Fibroblast of lung (primary cell): ENCODE data around the gene APOL2. TPM values are rescaled to one million over a fixed set of nuclear protein-coding genes. Genes with fewer than 3 reads are reported as not detected.

Experiments used
- DNase-seq, 2 donors: peaks; one replicate each; pipeline versions ENCODE4 v3.0.0 to v3.0.0-alpha.2; 2010; ENCODE audit warnings: low read depth in 2 of 2
- H2AFZ ChIP-seq: 2 replicates; pipeline ENCODE4 v1.5.1; 2012; ENCODE audit warnings: low read length, control low read depth, inconsistent platforms
- H3K27ac ChIP-seq: 2 replicates; pipeline ENCODE4 v1.5.1; 2011; ENCODE audit warnings: low read length, control low read depth; ENCODE audit not compliant: insufficient read depth
- H3K27me3 ChIP-seq: 2 replicates; pipeline ENCODE4 v1.5.1; 2011; ENCODE audit warnings: mild to moderate bottlenecking, low read length; ENCODE audit not compliant: control insufficient read depth, insufficient read depth
- H3K36me3 ChIP-seq: 2 replicates; pipeline ENCODE4 v1.5.1; 2011; ENCODE audit warnings: low read length; ENCODE audit not compliant: control insufficient read depth, insufficient read depth
- H3K4me1 ChIP-seq: 2 replicates; pipeline ENCODE4 v1.5.1; 2011; ENCODE audit warnings: low read length; ENCODE audit not compliant: control insufficient read depth, insufficient read depth; ENCODE audit errors: extremely low read depth
- H3K4me2 ChIP-seq: 2 replicates; pipeline ENCODE4 v1.5.1; 2011; ENCODE audit warnings: low read length, control low read depth; ENCODE audit not compliant: insufficient read depth; ENCODE audit errors: extremely low read depth
- H3K4me3 ChIP-seq, 4 experiments: fragments of 200-600 bp in 1 of 4; sonication (generic) in 1 of 4; replicated peaks in 1 of 4; 2 replicates each; pipeline ENCODE4 v1.5.1; 2011 to 2016; ENCODE audit warnings: low read length in 4 of 4, low read depth in 3 of 4, mild to moderate bottlenecking in 3 of 4, control low read depth in 2 of 4, inconsistent platforms in 1 of 4, mixed read lengths in 1 of 4; ENCODE audit not compliant: insufficient read depth in 1 of 4; ENCODE audit errors: control extremely low read depth in 1 of 4
- H3K79me2 ChIP-seq: 2 replicates; pipeline ENCODE4 v1.5.1; 2012; ENCODE audit warnings: mild to moderate bottlenecking, low read length, inconsistent platforms; ENCODE audit not compliant: control insufficient read depth, insufficient read depth
- H3K9ac ChIP-seq: 2 replicates; pipeline ENCODE4 v1.5.1; 2011; ENCODE audit warnings: mild to moderate bottlenecking, low read length, control low read depth; ENCODE audit not compliant: insufficient read depth
- H3K9me3 ChIP-seq: 2 replicates; pipeline ENCODE4 v1.5.1; 2012; ENCODE audit warnings: low read depth, low read length; ENCODE audit not compliant: control insufficient read depth, insufficient read depth
- H4K20me1 ChIP-seq: 2 replicates; pipeline ENCODE4 v1.5.1; 2011; ENCODE audit warnings: low read length; ENCODE audit not compliant: control insufficient read depth, insufficient read depth; ENCODE audit errors: extremely low read depth
- CTCF ChIP-seq, 2 donors: IDR thresholded peaks in 1 of 2; conservative IDR thresholded peaks in 1 of 2; 1 replicate in 1 of 2; 2 replicates in 1 of 2; pipeline ENCODE4 v1.5.1; 2011 to 2012; ENCODE audit warnings: low read length in 2 of 2, control low read depth in 1 of 2, inconsistent platforms in 1 of 2, low read depth in 1 of 2, mild to moderate bottlenecking in 1 of 2
- EZH2 ChIP-seq: IDR thresholded peaks from 2 replicates; pipeline ENCODE4 v1.5.1; 2012; ENCODE audit warnings: low read length, control low read depth, mild to moderate bottlenecking; ENCODE audit errors: missing control alignments
- polyA plus RNA-seq, 2 donors: library from polyadenylated mRNA; depleted of rRNA in 1 of 2; stranded (reverse) in 1 of 2; unstranded in 1 of 2; fragments of >200 nt; gene quantifications; 2 replicates each; pipeline ENCODE4 v1.2.1, GENCODE V29; 2011 to 2012; ENCODE audit warnings: missing spikeins in 1 of 2
- total RNA-seq: library from RNA; depleted of rRNA; stranded (reverse); fragments of >200 nt; gene quantifications from 2 replicates; pipeline ENCODE4 v1.2.1, GENCODE V29; 2014

Gene APOL2
- total and polyA plus RNA-seq, 2 donors (not counting 1 experiment from before 2014, with no cell fraction given) = 38.0 to 49.5 TPM

GRCh38 chr22:36222887-36223450 lies 16.4 kb downstream of the APOL2 start:
- Histone ChIP-seq H3K27me3 (peaks cover 2% of the 10 kb centered on the region), H3K36me3 (peaks cover 4% of the 10 kb centered on the region), H3K27ac (no peak overlapping the region), H3K79me2 (no peaks in the 10 kb centered on the region), H4K20me1 (no peaks in the 10 kb centered on the region), H3K9ac (no peak overlapping the region), H2AFZ (no peak overlapping the region), H3K4me1 (no peaks in the 10 kb centered on the region), H3K4me3 (no peak overlapping the region), H3K4me2 (no peak overlapping the region), H3K9me3 (no peaks in the 10 kb centered on the region)
- no peak for TF ChIP-seq CTCF (conservative IDR thresholded peaks at IDR 0.05 in 1 of 2, IDR thresholded peaks at IDR 0.05 in 1 of 2; ENCODE audit: low read depth in 1 of 2, low read length in 2 of 2)
- no peak for TF ChIP-seq EZH2
- DNase-seq = no peak

- TF ChIP-seq EZH2 (no peak), CTCF (conservative IDR thresholded peaks at IDR 0.05 in 1 of 2, IDR thresholded peaks at IDR 0.05 in 1 of 2; ENCODE audit: low read depth in 1 of 2, low read length in 2 of 2) (peak; percentile 38 to 61)
Observed at GRCh38 chr22:36221799-36222751, 17.3 kb downstream of the APOL2 start.

GRCh38 chr22:36220451-36220921 lies 18.8 kb downstream of the APOL2 start:
- Histone ChIP-seq H3K4me1 (no peaks in the 10 kb centered on the region), H3K36me3 (no peaks in the 10 kb centered on the region), H3K9ac (no peak overlapping the region), H2AFZ (peak overlapping the region; percentile 61), H3K27ac (no peak overlapping the region), H3K9me3 (no peaks in the 10 kb centered on the region), H3K79me2 (no peaks in the 10 kb centered on the region), H3K4me2 (no peak overlapping the region), H3K4me3 (no peak overlapping the region), H4K20me1 (no peaks in the 10 kb centered on the region), H3K27me3 (peaks cover 7% of the 10 kb centered on the region)
- DNase-seq = peak in 1 of 2 donors; percentile 65
- TF ChIP-seq EZH2 = peak; percentile 49
- TF ChIP-seq CTCF (conservative IDR thresholded peaks at IDR 0.05 in 1 of 2, IDR thresholded peaks at IDR 0.05 in 1 of 2; ENCODE audit: low read depth in 1 of 2, low read length in 2 of 2) = no peak

More at GRCh38 chr22:36221799-36222751, 17.3 kb downstream of the APOL2 start:
- DNase-seq = peak; percentile 48 to 58
- Histone ChIP-seq H3K4me1 (no peaks in the 10 kb centered on the region), H3K9me3 (no peaks in the 10 kb centered on the region), H2AFZ (no peak overlapping the region), H3K36me3 (no peaks in the 10 kb centered on the region), H3K4me3 (no peak overlapping the region), H3K79me2 (no peaks in the 10 kb centered on the region), H3K27me3 (peaks cover 4% of the 10 kb centered on the region), H3K4me2 (no peak overlapping the region), H3K27ac (no peak overlapping the region), H3K9ac (no peak overlapping the region), H4K20me1 (no peaks in the 10 kb centered on the region)
